ENCODE measurements around the gene CTSC. TPM values are rescaled to one million over a fixed set of nuclear protein-coding genes. Genes with fewer than 3 reads are reported as not detected.

CTSC gene
- total RNA-seq, 1 donor from 2014 or later, result 84.7 TPM

DNA sequence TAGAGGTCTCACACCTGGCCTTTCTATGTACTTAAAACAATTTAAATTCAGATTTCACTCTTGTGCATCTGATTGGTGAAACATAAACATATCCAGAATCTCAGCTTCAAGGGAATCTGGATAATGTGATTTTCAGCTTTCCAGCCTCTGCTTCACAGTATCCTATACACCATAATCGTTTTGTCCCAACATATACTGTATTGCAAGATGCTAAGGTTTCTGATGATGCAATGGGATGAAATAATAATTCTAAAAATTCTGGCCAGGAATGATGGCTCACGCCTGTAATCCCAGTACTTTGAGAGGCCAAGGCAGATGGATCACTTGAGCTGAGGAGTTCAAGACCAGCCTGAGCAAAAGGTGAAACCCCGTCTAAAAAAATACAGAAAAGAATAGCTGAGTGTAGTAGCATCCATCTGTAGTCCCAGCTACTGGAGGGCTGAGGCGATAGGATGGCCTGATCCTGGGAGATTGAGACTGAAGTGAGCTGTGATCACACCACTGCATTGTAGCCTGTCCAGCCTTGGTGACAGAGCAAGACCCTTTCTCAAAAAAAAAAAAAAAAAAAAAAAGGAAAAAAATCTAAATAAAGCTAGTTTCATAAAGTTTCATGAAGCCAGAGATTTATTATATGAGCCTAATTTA is 41.0 kb upstream of the CTSC start:
- Histone ChIP-seq H3K27ac (no peak overlapping the region), H3K4me3 (no peak overlapping the region), H3K9me3 (no peaks in the 10 kb centered on the region), H3K36me3 (no peaks in the 10 kb centered on the region), H3K4me1 (no peaks in the 10 kb centered on the region), H3K27me3 (no peaks in the 10 kb centered on the region)
- no peak for DNase-seq (ENCODE audit: extremely low spot score in 2 of 2)
- TF ChIP-seq POLR2AphosphoS5 (IDR thresholded peaks at IDR 0.05; ENCODE audit: insufficient read depth in 1 of 2, low read depth in 1 of 2) (no peak), POLR2A (IDR thresholded peaks at IDR 0.05) (no peak)
- TF ChIP-seq, protein P1, sequence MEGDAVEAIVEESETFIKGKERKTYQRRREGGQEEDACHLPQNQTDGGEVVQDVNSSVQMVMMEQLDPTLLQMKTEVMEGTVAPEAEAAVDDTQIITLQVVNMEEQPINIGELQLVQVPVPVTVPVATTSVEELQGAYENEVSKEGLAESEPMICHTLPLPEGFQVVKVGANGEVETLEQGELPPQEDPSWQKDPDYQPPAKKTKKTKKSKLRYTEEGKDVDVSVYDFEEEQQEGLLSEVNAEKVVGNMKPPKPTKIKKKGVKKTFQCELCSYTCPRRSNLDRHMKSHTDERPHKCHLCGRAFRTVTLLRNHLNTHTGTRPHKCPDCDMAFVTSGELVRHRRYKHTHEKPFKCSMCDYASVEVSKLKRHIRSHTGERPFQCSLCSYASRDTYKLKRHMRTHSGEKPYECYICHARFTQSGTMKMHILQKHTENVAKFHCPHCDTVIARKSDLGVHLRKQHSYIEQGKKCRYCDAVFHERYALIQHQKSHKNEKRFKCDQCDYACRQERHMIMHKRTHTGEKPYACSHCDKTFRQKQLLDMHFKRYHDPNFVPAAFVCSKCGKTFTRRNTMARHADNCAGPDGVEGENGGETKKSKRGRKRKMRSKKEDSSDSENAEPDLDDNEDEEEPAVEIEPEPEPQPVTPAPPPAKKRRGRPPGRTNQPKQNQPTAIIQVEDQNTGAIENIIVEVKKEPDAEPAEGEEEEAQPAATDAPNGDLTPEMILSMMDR (IDR thresholded peaks at IDR 0.05), result no peak
- intact Hi-C loops (cut with DNase I), result no loop called here

DNA sequence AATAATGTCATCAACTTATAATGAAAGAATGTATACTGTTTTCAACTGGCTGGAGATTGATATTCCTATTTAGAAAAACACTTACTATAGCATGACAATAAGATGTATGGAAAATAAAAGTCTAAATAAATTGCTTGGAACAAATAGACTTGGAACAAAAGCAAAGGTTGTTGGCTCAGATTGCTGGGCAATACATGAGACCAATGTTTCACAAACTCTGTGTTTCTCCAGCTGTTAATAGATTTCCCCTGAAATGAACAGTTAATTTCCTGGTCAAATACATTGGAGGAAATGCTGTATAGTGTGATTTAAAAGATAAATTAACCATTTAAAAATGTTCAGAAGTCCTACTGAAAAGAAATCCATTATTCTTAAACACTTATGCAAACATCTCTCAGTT is 40.1 kb upstream of the CTSC start:
- H3K27ac ChIP-seq, result no peak overlapping the region
- no peaks in the 10 kb centered on the region for H3K36me3 ChIP-seq
- no peaks in the 10 kb centered on the region for H3K4me1 ChIP-seq
- H3K27me3 ChIP-seq, result no peaks in the 10 kb centered on the region
- intact Hi-C loops (cut with DNase I), result no loop called here
- H3K9me3 ChIP-seq, result no peaks in the 10 kb centered on the region
- TF ChIP-seq POLR2A (IDR thresholded peaks at IDR 0.05), result no peak
- DNase-seq (ENCODE audit: extremely low spot score in 2 of 2), result no peak
- no peak overlapping the region for H3K4me3 ChIP-seq

DNA sequence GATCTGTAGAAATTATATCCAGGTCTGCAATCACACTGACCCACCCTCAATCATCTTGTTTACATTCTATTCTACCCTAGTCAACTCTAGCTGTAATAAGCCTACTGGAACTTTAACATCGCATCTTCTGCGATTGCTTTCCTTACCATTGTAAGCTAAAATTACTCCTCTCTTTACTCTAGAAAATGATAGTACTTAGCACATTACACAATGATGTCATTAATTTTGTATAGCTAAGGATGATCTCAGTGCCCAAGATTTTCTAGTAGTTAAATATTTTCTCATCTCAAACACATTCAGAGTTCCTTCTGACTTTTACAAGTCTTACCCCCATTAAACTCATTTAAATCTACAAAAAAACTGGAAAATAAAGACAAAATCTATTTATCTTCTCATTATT is 39.6 kb upstream of the CTSC start:
- Histone ChIP-seq H3K27me3 (no peaks in the 10 kb centered on the region), H3K4me1 (no peaks in the 10 kb centered on the region), H3K36me3 (no peaks in the 10 kb centered on the region), H3K4me3 (no peak overlapping the region), H3K9me3 (no peaks in the 10 kb centered on the region), H3K27ac (no peak overlapping the region)
- no peak for DNase-seq (ENCODE audit: extremely low spot score in 2 of 2)
- TF ChIP-seq, protein P1 (IDR thresholded peaks at IDR 0.05), result no peak
- no peak for TF ChIP-seq POLR2AphosphoS5 (IDR thresholded peaks at IDR 0.05; ENCODE audit: insufficient read depth in 1 of 2, low read depth in 1 of 2)
- TF ChIP-seq POLR2A (IDR thresholded peaks at IDR 0.05), result no peak
- intact Hi-C loops (cut with DNase I), result no loop called here

DNA sequence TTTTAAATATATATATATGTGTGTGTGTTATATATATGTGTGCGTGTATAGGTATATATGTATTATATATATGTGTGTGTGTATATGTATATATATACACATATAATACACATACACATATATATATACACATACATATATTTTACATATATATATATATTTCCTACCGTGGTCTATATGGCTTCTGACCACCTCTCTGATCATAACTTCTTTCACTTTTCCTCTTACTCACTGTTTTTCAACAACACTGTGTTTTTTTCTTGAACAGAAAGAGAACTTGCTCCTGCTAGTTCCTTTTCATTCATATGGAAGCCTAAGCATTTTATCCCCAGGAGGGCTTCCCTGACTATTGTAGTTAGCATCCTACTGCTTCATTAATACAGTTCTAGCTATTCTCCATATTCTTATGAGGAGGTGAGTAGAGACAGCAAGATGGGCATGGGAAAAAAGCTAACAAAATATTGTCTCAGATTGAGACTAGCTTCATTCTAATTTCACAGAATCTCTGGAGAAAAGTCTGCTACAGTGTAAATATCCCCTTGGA is 38.5 kb upstream of the CTSC start:
- intact Hi-C loops (cut with DNase I), result no loop called here
- Histone ChIP-seq H3K27me3 (no peaks in the 10 kb centered on the region), H3K4me1 (no peaks in the 10 kb centered on the region), H3K4me3 (no peak overlapping the region), H3K36me3 (no peaks in the 10 kb centered on the region), H3K9me3 (no peaks in the 10 kb centered on the region), H3K27ac (no peak overlapping the region)
- TF ChIP-seq, protein P1 (IDR thresholded peaks at IDR 0.05), result no peak
- no peak for TF ChIP-seq POLR2AphosphoS5 (IDR thresholded peaks at IDR 0.05; ENCODE audit: insufficient read depth in 1 of 2, low read depth in 1 of 2)
- no peak for TF ChIP-seq POLR2A (IDR thresholded peaks at IDR 0.05)
- no peak for DNase-seq (ENCODE audit: extremely low spot score in 2 of 2)

DNA sequence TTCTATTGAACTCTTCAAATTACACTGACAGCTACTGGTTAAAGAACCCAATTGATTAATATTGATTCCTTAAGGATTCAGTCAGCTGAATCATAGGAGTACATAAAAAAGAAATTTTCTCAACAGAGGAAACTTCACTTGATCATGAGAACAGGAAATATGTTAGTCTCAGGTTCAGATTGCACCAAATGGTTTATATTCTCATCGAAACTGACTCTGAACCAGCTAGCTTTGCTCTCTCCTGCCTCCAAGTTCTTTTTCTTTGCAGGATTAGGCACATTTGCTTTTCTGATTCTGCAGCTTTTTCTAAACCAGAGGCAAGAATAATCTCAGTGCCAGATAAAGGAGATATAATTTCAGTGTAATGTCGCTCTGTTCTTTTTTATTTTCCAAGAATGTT is 33.2 kb upstream of the CTSC start:
- Histone ChIP-seq H3K9me3 (no peaks in the 10 kb centered on the region), H3K4me3 (no peak overlapping the region), H3K36me3 (no peaks in the 10 kb centered on the region), H3K4me1 (no peaks in the 10 kb centered on the region), H3K27ac (no peak overlapping the region), H3K27me3 (no peaks in the 10 kb centered on the region)
- no peak for DNase-seq (ENCODE audit: extremely low spot score in 2 of 2)
- intact Hi-C loops (cut with DNase I), result no loop called here
- TF ChIP-seq POLR2A (IDR thresholded peaks at IDR 0.05) (no peak), POLR2AphosphoS5 (IDR thresholded peaks at IDR 0.05; ENCODE audit: insufficient read depth in 1 of 2, low read depth in 1 of 2) (no peak)
- TF ChIP-seq, protein P1 (IDR thresholded peaks at IDR 0.05), result no peak
